NOMO-1 treated with DMSO at 0.1 percent for 48 hours (cell line): ENCODE results near the gene VWF.
"Not testable (repeated sequence)": the region's sequence is repeated elsewhere in the genome, so short reads cannot be mapped to it uniquely, and the experiment has no call there.

Experiments used
- DNase-seq: peaks from one replicate; lab custom pipeline; 2025; ENCODE audit not compliant: unreplicated experiment; lab: John Stamatoyannopoulos, UW

VWF gene

DNA sequence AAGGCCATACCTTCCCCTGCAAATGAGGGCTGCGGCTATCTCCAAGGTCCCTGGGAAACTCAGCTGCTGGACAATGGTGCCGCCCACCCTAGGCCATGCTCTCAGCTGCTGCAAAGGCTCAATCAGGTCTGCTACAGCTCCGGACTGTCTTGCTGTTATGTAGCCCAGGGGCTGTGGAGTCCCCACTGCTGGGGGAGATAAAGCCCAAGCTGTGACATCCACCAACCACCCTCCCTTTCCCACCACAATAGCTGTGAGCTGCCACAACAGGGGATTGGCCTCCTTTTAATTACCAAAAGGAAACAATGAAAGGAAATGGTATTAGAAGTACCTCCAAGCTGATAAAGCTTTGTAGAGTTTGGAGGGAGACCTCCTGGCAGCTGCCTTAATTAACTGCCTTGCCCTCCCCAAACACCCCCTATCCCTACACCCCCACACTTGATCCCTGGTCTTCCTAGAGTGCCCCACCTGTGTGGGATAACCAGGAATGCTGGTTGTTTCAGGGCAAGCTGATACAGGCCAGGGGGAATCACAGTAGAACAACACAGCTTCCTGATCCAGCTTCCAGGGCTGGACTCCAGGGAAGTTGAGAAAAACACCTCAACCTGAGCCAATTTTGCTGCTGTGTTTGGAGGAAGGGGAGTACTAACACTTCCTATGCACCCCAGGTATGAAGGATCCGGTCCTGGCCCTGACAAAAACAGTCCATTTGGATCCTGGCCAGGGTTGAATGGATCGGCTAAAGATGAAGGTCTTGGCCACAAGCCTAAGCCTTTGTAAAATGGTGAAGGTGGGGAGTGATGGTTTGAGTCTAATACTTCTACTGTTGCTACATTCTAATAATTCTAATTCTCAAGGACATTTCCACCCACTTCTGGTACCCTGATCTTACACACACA is at the start of gene VWF:
Gene VWF (minus strand): TSS at position 260 of the 899 bp plus-strand sequence. CDS start 1,474 bp downstream, outside the sequence.
- DNase-seq: no peak

DNA sequence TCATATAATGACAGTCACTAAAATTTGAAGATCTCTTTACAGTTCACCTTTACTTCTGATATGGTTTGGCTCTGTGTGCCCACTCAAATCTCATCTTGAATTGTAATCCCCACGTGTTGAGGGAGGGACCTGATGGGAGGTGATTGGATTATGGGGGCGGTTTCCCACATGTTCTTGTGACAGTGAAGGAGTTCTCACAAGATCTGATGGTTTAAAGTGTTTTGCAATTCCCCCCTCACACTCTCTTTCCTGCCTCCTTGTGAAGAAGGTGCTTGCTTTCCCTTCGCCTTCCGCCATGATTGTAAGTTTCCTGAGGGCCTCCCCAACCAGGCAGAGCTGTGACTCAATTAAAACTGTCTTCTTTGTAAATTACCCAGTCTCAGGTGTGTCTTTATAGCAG is 48.4 kb upstream of the VWF start:
- DNase-seq: no peak

DNA sequence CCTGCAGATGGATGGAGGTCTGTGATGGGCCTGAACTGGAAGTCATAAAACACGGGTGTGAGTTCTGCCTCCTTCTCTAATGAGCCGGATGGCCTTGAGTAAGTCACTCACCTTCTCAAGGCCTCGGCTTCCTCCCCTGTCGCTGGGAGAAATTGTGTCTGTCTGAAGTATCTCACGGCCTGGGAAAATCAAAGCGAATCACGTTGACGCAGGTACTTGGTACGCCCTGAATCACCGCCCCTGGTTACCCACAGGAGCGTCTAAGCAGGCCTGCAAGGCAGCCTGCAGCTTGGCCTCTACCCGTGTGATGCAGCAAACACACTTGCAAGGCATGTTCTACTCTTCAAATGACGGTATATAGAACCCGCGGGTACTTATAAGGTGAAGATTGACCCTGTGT is 47.6 kb upstream of the VWF start:
- no peak for DNase-seq

DNA sequence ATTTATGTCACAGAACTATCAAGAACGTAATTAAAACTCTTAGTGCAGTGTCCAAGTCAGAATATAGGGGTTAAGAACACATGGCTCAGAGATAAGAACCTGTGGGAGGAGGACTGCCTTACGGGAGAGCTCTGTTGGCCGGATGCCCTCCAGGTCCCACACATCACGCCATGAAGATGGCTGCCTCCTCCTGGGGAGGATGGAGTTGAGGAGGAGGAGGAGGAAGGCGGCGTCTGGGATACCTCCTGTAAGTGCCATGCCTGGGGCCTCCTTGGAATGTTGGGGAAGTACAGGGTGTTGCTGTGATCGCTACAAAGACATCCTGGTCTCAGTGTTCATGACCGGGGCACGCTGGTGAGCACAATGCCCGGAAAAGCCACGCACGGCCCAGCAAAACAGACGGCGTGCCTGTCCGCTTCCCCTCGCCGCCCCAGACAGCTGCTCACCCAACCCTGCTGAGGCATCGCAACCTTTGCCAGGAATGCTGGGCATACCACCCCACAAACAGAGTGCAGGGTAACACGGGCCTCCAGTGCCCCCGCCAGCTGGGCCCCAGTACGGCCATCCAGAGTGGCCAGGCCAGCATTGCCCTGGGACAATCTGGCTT is 47.0 kb upstream of the VWF start:
- no peak for DNase-seq

DNA sequence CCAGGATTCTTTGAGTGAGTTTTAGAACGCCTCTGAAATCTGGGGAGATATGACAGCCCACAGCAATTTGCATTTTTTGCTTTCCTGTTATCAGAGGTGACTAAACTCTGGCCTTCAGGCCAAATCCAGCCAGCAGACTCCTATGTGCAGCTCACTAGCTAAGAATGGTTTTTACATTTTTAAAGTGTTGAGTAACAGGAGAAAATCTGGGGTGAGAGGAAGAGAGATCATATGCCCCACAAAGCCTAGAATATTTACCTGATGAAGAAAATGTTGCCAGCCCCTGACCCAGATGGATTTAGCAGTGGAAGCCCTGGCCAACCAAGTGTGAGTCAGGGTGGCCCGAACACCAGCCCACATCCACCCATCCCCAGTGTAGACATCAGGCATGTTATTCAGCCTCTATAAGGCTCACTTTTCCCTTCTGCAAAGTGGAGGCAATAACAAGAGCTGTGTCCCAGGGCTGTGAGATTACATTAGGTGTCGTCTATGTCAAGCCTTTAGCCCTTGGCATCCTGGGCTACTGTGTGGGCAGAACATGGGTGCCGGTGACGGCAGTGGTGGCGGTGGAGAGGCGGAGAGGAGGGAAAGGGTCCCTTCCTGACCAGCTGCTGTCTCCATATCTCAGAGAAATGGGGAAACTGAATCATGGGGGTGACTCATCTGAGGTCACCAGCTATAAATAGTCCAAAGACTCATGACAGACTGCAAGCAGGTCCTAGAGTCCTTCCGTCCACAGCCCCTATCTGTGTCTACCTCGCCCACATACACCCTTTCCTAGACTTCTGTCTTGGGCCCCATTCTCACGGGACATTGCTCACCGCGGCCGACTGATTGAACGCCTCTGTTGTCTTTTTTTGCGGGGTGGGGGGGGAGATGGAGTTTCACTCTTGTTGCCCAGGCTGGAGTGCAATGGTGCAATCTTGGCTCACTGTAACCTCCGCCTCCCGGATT is 43.1 kb upstream of the VWF start:
- DNase-seq: peak; percentile 94

DNA sequence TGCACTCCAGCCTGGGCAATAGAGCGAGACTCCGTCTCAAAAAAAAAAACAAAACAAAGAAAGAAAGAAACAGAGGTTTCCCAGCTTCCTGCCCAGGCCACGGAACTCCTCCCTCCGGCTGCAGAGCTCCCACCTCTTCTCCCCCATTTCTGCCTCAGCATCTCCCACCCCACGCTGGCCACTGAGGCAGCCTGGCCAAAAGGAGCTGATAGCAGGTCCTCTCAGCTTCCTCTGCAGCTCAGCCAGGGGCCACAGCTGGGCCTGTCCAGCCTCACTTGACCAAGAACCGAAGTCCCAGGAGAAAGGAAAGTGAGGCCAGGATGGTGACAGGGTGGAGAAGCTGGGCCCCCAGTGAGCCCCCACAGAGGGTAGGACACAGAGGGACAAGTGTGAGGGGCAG is 42.3 kb upstream of the VWF start:
- no peak for DNase-seq

DNA sequence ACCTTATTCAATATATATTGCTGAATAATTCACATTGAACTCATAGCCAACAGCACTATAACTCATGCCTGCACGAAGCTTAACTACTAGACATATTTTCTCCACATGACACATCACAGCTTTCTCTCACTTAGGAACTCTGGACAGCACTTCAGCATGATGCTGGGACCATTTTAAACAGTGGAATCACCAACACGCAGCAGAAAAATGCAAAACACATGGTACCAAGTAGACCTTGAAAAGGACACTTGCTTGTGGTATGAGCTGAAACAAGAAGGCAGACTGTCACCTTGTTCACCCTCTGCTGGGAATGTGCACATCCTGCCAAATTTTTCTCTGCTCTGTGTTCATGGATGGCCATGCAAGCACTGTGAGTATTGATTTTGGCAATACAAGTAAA is 40.9 kb upstream of the VWF start:
- no peak for DNase-seq

DNA sequence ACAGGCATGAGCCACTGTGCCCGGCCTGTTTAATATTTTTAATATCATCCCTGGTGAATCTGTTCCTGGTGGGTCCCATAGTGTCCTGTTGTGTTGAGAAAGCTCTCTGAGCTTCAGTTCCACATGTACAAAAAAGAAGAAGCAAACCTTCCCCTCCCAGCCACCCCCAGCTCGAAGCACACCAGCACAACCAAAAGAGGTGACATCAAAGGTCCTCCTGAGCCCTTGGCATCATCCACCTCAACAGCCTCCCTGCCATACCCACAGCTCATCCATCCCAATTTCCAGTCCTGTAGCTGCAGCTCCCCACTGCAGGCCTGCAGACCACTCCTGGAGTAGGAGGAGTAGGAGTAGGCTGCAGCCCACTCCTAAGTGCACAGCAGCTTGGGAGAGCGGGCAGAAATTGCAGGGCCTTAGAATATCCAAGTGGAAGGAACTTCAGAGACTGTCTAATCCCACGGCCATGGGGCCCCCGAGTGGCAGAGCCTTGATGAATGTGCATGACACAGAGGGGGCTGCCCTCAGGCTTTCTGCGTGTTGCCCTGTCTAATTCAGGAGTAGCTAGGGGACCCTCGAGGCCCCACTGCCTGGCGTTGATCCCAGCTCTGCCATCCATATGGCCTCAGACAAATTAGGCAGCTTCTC is 39.1 kb upstream of the VWF start:
- no peak for DNase-seq

DNA sequence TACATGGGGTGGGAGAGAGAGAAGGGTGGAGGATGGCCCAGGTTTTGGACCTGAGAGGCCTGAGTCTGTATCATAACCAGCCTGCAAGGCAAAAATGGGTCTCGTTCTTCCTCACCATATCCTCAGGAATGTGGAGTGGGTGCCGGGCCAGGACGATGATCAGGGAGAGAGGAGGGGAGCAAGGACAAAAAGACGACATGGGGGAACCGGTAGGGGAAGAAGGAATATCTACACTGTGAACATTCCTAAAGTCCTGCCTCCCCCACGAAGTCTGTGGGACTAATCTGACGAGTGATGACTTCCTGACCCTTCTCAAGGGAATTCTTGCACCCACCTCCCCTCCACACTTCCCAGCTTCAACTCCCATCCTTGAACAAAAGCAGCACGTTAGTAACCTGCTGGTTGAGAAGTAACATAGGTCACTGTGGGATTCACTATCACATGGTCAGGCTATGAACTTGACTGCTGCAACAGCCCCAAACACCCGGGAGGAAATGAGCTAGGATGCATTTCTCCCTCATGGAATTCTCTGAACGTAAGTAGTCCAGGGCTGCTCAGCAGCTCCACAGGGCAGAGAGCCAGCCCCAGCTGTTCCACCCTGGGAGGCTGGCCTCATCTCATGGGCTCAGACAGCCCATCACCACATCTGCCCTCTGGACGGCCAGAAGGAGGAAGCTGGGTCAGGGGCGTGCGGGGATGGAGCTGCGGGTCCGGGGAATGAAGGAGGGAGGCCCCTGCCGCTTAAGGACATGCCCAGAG is 36.8 kb upstream of the VWF start:
- no peak for DNase-seq

DNA sequence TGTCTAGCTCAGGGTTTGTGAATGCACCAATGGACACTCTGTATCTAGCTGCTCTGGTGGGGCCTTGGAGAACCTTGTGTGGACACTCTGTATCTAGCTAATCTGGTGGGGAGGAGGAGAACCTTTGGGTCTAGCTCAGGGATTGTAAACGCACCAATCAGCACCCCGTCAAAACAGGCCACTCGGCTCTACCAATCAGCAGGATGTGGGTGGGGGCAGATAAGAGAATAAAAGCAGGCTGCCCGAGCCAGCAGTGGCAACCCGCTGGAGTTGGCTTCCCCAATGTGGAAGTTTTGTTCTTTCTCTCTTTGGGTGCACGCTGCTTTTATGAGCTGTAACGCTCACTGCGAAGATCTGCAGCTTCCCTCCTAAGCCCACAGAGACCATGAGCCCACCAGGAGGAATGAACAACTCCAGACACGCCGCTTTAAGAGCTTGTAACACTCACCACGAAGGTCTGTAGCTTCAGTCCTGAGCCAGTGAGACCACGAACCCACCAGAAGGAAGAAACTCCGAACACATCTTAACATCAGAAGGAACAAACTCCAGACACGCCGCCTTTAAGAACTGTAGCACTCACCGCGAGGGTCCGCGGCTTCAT is 35.7 kb upstream of the VWF start:
- DNase-seq: not testable (repeated sequence)

DNA sequence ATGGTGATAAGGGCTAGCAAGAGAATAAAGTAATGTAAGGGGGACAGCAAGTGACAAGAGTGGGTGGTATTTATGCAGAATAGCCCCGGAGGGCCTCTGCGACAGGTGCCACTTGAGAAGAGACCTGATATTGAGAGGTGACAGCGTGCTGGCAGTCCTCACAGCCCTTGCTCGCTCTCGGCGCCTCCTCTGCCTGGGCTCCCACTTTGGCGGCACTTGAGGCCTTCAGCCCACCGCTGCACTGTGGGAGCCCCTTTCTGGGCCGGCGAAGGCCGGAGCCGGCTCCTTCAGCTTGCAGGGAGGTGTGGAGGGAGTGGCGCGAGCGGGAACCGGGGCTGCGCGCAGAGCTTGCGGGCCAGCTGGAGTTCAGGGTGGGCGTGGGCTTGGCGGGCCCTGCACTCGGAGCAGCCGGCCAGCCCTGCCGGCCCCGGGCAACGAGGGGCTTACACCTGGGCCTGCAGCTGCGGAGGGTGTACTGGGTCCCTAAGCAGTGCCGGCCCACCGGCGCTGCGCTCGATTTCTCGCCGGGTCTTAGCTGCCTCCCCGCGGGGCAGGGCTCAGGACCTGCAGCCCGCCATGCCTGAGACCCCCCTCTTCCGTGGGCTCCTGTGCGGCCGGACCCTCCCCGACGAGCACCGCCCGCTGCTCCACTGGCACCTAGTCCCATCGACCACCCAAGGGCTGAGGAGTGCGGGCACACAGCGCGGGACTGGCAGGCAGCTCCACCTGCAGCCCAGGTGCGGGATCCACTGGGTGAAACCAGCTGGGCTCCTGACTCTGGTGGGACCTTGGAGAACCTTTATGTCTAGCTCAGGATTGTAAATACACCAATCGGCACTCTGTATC is 34.9 kb upstream of the VWF start:
- DNase-seq: not testable (repeated sequence)

DNA sequence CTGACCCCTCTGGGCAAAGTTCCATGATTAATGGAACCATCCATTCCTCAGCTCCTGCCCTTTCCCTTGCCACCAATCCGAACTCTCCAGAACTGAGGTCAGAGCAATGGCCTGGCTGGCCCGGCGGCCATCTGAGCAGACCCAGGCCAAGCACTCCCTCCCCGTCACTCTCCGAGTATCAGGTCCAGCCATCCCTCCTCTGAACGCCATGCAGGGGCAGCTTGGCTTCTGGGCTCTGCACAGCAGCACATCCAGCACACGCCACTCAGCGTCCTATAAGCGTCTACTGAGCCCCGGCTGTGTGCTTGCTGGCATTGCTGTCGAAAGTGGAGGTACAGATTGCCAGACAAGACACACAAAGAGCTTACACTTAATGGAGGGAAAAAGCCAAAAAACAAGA is 34.3 kb upstream of the VWF start:
- no peak for DNase-seq

DNA sequence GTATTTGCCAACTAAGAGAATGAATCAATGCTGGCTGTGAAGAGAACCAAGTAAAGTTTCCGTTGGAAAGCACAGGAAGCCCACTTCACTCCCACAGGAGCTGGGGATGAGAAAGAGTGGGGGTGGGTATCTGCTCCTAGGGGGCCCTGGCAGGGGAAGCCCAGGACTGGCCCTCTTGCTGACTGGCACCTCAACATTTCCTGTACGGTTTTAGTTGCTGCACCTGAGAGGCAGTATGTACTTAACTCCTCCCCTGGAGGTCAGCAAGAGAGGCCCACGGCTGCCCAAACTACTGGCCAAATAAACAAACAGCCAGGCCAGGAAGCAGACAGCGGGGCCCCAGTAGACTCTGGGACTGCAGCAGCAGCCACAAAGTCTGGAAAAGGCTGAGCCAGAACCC is 33.8 kb upstream of the VWF start:
- DNase-seq: no peak

DNA sequence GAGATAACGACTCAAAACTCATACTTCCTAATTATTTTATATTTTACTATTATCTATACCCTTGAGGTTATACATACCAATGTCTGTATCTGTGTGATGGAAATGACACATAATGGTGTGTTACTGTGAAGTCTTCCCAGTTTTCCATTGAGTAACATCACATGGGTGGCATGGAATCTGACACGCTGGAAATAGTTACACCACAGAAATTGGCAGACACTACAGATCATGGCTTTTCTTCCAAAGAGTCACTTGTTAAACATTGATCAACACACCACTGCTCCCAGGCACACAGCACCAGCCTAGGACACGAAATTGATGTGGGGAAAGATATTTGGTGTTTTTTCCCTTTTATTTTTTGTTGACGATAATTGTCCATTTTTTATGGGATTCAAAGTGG is 33.0 kb upstream of the VWF start:
- DNase-seq: no peak

DNA sequence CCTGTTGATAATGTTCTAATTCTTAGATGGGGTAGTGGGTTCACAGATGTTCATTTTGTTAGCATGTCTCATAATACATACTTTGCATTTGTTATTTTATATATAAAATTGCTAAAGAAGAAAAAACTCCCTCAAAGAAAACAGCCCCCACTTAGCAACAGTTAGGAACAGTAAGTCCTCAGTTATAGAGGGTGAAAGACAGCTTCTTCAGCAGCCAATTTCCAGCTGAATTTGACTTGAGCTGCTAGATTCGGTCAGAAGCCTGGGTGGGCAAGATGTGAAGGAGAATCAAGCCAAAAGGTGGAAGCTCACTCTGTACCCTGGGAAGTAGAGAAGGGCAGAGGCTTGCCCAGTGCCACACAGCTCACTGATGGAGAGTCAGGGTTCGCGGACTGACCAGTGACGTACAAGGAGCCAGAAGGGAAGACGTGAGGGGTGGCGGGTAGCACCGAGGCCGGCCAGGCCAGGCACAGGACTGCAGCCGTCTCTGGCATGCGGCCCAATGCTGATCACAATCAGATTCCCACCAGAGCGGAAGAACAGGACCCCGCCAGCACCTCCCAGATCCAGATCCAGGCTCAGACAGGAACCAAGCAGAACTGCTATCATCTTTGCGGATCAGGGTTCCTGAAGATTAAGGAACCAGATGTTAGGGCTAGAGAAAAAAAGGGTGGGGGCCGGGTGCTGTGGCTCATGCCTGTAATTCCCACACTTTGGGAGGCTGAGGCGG is 30.4 kb upstream of the VWF start:
- no peak for DNase-seq

DNA sequence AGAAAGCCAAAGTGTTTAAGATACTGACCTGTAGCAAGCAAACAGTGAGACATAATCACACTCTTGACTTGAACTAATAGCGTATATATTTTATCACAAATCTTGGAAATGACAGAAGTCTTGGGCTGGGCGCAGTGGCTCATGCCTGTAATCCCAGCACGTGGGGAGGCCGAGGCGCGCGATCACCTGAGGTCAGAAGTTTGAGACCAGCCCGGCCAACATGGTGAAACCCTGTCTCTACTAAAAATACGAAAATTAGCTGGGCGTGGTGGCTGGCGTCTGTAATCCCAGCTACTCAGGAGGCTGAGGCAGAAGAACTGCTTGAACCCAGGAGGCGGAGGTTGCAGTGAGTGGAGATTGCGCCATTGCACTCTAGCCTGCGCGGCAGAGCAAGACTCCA is 24.3 kb upstream of the VWF start:
- DNase-seq: not testable (repeated sequence)

DNA sequence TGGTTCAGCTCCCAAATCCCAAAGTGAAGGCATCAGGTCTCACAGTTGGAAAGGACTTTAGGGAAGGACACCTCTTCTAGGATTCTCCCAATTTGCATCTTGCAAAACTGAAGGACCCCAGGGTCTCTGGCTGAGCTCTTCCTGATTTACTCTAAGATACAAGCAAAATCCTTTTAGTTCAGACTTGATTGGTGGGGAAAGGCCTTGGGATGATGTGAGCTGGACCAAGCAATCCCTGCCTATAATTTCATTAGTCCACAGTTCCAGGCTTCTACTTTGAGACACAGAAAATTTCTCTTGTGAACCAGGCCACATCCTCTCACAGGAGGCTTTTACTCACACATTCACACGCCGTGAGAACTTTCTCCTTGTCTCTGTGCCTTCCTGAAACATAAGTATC is 23.6 kb upstream of the VWF start:
- no peak for DNase-seq

DNA sequence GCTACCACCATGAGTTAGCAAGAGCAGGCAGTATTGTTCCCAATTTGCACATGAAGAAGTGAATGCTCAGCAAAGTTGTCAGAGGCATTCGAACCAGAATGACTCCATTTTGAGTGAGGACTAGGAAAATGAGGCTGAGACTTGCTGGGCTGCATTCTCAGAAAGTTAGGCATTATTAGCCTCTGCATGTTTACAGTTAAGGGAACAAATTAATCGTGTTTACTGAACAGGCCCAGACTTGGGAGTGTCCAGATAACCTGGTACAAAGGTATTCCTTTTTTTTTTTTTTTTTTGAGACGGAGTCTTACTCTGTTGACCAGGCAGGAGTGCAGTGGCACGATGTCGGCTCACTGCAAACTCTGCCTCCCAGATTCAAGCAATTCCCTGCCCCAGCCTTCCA is 22.5 kb upstream of the VWF start:
- no peak for DNase-seq
